GM21576 (cell line): ENCODE measurements around the gene SPATA12.

Source experiments
- ATAC-seq: cut with Tn5 transposase; IDR thresholded peaks from one replicate; pipeline ENCODE4 v1.9.1; 2021; ENCODE audit warnings: mild to moderate bottlenecking, moderate library complexity; ENCODE audit not compliant: unreplicated experiment

SPATA12 gene

GRCh38 chr3:57060089-57060821 is at the start of gene SPATA12:
SPATA12 (plus strand) TSS chr3:57060664; CDS start chr3:57073695, 13,031 bp downstream.
- ATAC-seq = no peak

- no peak for ATAC-seq
These were observed 49.4 kb upstream of the SPATA12 start for GRCh38 chr3:57011022-57011421.

- no peak for ATAC-seq
These were observed 47.6 kb upstream of the SPATA12 start for GRCh38 chr3:57012847-57013246.

- no peak for ATAC-seq
These were observed 45.1 kb upstream of the SPATA12 start for GRCh38 chr3:57015350-57015729.

- ATAC-seq = no peak
These were observed 44.6 kb upstream of the SPATA12 start for GRCh38 chr3:57015912-57016311.

- no peak for ATAC-seq
These were observed 43.0 kb upstream of the SPATA12 start for GRCh38 chr3:57017459-57017845.

- ATAC-seq = no peak
These were observed 42.2 kb upstream of the SPATA12 start for GRCh38 chr3:57018246-57018645.

GRCh38 chr3:57019057-57019456 is 41.4 kb upstream of the SPATA12 start:
- ATAC-seq = no peak

- no peak for ATAC-seq
These were observed 35.2 kb upstream of the SPATA12 start for GRCh38 chr3:57025237-57025636.

- ATAC-seq = no peak
These were observed 33.5 kb upstream of the SPATA12 start for GRCh38 chr3:57026944-57027343.

- no peak for ATAC-seq
These were observed 31.1 kb upstream of the SPATA12 start for GRCh38 chr3:57029383-57029782.

GRCh38 chr3:57029924-57030323 is 30.5 kb upstream of the SPATA12 start:
- ATAC-seq = no peak

GRCh38 chr3:57030721-57031120 is 29.7 kb upstream of the SPATA12 start:
- no peak for ATAC-seq

- no peak for ATAC-seq
These were observed 28.6 kb upstream of the SPATA12 start for GRCh38 chr3:57031631-57032541.

GRCh38 chr3:57036952-57037351 is 23.5 kb upstream of the SPATA12 start:
- no peak for ATAC-seq

GRCh38 chr3:57038466-57039164 is 21.8 kb upstream of the SPATA12 start:
- no peak for ATAC-seq

GRCh38 chr3:57041674-57042073 is 18.8 kb upstream of the SPATA12 start:
- ATAC-seq = no peak

- no peak for ATAC-seq
These were observed 16.9 kb upstream of the SPATA12 start for GRCh38 chr3:57043518-57043917.

- no peak for ATAC-seq
These were observed 14.2 kb upstream of the SPATA12 start for GRCh38 chr3:57046101-57046765.

GRCh38 chr3:57048052-57048671 is 12.3 kb upstream of the SPATA12 start:
- ATAC-seq = no peak
